Smooth muscle cell (in vitro differentiated cells): Measurements from ENCODE around the gene ZGLP1. TPM values are rescaled to one million over a fixed set of nuclear protein-coding genes. Genes with fewer than 3 reads are reported as not detected.

Experiments
- DNase-seq: peaks from one replicate; lab custom pipeline; 2025; ENCODE audit not compliant: unreplicated experiment; lab: John Stamatoyannopoulos, UW
- H2AFZ ChIP-seq: fragments of 200-600 bp; sonication (generic); 2 replicates; pipeline ENCODE4 v1.6.0; 2016; ENCODE audit warnings: antibody characterized with exemption, low read depth, mild to moderate bottlenecking
- H3F3A ChIP-seq: fragments of 200-600 bp; sonication (generic); 2 replicates; pipeline ENCODE4 v1.6.0; 2017; ENCODE audit warnings: antibody characterized with exemption, low read depth
- H3K27ac ChIP-seq: fragments of 200-600 bp; sonication (generic); 2 replicates; pipeline ENCODE4 v1.5.1; 2016; ENCODE audit warnings: low read depth, mild to moderate bottlenecking
- H3K27me3 ChIP-seq: fragments of 200-600 bp; sonication (generic); 2 replicates; pipeline ENCODE4 v1.6.1; 2016; ENCODE audit warnings: low read depth, mild to moderate bottlenecking
- H3K36me3 ChIP-seq: fragments of 200-600 bp; sonication (generic); 2 replicates; pipeline ENCODE4 v1.5.1; 2016; ENCODE audit warnings: low read depth
- H3K4me1 ChIP-seq: fragments of 200-600 bp; sonication (generic); 2 replicates; pipeline ENCODE4 v1.5.1; 2016; ENCODE audit warnings: low read depth
- H3K4me2 ChIP-seq: fragments of 200-600 bp; sonication (generic); 2 replicates; pipeline ENCODE4 v1.6.0; 2016; ENCODE audit warnings: mild to moderate bottlenecking
- H3K4me3 ChIP-seq: fragments of 200-600 bp; sonication (generic); 2 replicates; pipeline ENCODE4 v1.5.1; 2016; ENCODE audit warnings: mild to moderate bottlenecking
- H3K79me2 ChIP-seq: fragments of 200-600 bp; sonication (generic); 2 replicates; pipeline ENCODE4 v1.6.0; 2016; ENCODE audit warnings: low read depth, mild to moderate bottlenecking
- H3K9ac ChIP-seq: fragments of 200-600 bp; sonication (generic); 2 replicates; pipeline ENCODE4 v1.6.0; 2016; ENCODE audit warnings: low read depth
- H3K9me3 ChIP-seq: fragments of 200-600 bp; sonication (generic); replicated peaks from 2 replicates; pipeline ENCODE4 v1.5.1; 2016; ENCODE audit warnings: low read depth
- H4K20me1 ChIP-seq: fragments of 200-600 bp; sonication (generic); 2 replicates; pipeline ENCODE4 v1.6.0; 2016; ENCODE audit warnings: low read depth
- CTCF ChIP-seq: fragments of 200-600 bp; sonication (generic); IDR thresholded peaks from 2 replicates; pipeline ENCODE4 v1.5.1; 2017; ENCODE audit warnings: borderline replicate concordance, mild to moderate bottlenecking, antibody characterized with exemption; ENCODE audit not compliant: insufficient read depth, poor library complexity, severe bottlenecking
- WGBS: methylation state at CpG from one replicate; pipeline ENCODE4 v1.1.7; 2016; ENCODE audit warnings: low lambda C conversion rate; 5-methylcytosine and 5-hydroxymethylcytosine counted together
- polyA plus RNA-seq: library from polyadenylated mRNA; unstranded; fragments of >200 nt; fragmentation: Nextera tagmentation; extraction: Ambion mirVana; gene quantifications from 2 replicates; pipeline ENCODE4 v1.2.1, GENCODE V29; 2016
- total RNA-seq: library from RNA; depleted of rRNA; stranded (reverse); fragments of >200 nt; gene quantifications from 2 replicates; pipeline ENCODE4 v1.2.3, GENCODE V29; 2014

The ZGLP1 gene
- total and polyA plus RNA-seq, 2 experiments from 2014 or later = 2.9 to 4.8 TPM

- Histone ChIP-seq H3K27ac (no peak overlapping the region), H4K20me1 (peaks cover 5% of the 10 kb centered on the region), H3K4me1 (peaks cover 9% of the 10 kb centered on the region), H2AFZ (no peak overlapping the region), H3F3A (no peaks in the 10 kb centered on the region), H3K4me3 (no peak overlapping the region), H3K4me2 (no peak overlapping the region), H3K79me2 (no peaks in the 10 kb centered on the region), H3K9ac (no peak overlapping the region), H3K27me3 (no peaks in the 10 kb centered on the region), H3K36me3 (no peaks in the 10 kb centered on the region), H3K9me3 (no peaks in the 10 kb centered on the region)
- no peak for DNase-seq
- no peak for TF ChIP-seq CTCF
- 40% methylated on average over 56 of the region's 63 CpGs for WGBS
Observed at GRCh38 chr19:10352764-10353671, 43.4 kb upstream of the ZGLP1 start.

- Histone ChIP-seq H3K79me2 (no peaks in the 10 kb centered on the region), H2AFZ (no peak overlapping the region), H3K27ac (no peak overlapping the region), H3K4me3 (no peak overlapping the region), H3K9me3 (no peaks in the 10 kb centered on the region), H3K9ac (no peak overlapping the region), H3K27me3 (no peaks in the 10 kb centered on the region), H4K20me1 (no peaks in the 10 kb centered on the region), H3K4me2 (no peak overlapping the region), H3K4me1 (no peaks in the 10 kb centered on the region), H3K36me3 (no peaks in the 10 kb centered on the region), H3F3A (no peaks in the 10 kb centered on the region)
- no peak for DNase-seq
- no peak for TF ChIP-seq CTCF
- 78% methylated on average over 10 of the region's 10 CpGs for WGBS
Observed at GRCh38 chr19:10346509-10346908, 36.9 kb upstream of the ZGLP1 start.

- H3K9ac ChIP-seq = no peak overlapping the region
- no peak overlapping the region for H3K4me3 ChIP-seq
- WGBS = 81% methylated on average over 10 of the region's 10 CpGs
- no peaks in the 10 kb centered on the region for H3F3A ChIP-seq
- H3K36me3 ChIP-seq = no peaks in the 10 kb centered on the region
- no peaks in the 10 kb centered on the region for H3K4me1 ChIP-seq
- no peaks in the 10 kb centered on the region for H3K79me2 ChIP-seq
- TF ChIP-seq CTCF = no peak
- no peak overlapping the region for H3K27ac ChIP-seq
- H3K4me2 ChIP-seq = no peak overlapping the region
- H3K27me3 ChIP-seq = no peaks in the 10 kb centered on the region
- H4K20me1 ChIP-seq = no peaks in the 10 kb centered on the region
- no peak overlapping the region for H2AFZ ChIP-seq
- no peaks in the 10 kb centered on the region for H3K9me3 ChIP-seq
- DNase-seq = no peak
Observed at GRCh38 chr19:10344780-10345179, 35.2 kb upstream of the ZGLP1 start.

- H2AFZ ChIP-seq = no peak overlapping the region
- H3K4me3 ChIP-seq = no peak overlapping the region
- no peaks in the 10 kb centered on the region for H3F3A ChIP-seq
- H3K27me3 ChIP-seq = no peaks in the 10 kb centered on the region
- no peak overlapping the region for H3K27ac ChIP-seq
- H3K4me1 ChIP-seq = no peaks in the 10 kb centered on the region
- WGBS = 77% methylated on average over 2 of the region's 2 CpGs
- no peak overlapping the region for H3K9ac ChIP-seq
- DNase-seq = no peak
- no peak overlapping the region for H3K4me2 ChIP-seq
- H3K79me2 ChIP-seq = no peaks in the 10 kb centered on the region
- no peaks in the 10 kb centered on the region for H3K9me3 ChIP-seq
- H3K36me3 ChIP-seq = no peaks in the 10 kb centered on the region
- H4K20me1 ChIP-seq = no peaks in the 10 kb centered on the region
- no peak for TF ChIP-seq CTCF
Observed at GRCh38 chr19:10343495-10343894, 33.9 kb upstream of the ZGLP1 start.
